ENCODE data around the gene INF2.
"Not testable (repeated sequence)": the region's sequence is repeated elsewhere in the genome, so short reads cannot be mapped to it uniquely, and the experiment has no call there.

Gene INF2

DNA sequence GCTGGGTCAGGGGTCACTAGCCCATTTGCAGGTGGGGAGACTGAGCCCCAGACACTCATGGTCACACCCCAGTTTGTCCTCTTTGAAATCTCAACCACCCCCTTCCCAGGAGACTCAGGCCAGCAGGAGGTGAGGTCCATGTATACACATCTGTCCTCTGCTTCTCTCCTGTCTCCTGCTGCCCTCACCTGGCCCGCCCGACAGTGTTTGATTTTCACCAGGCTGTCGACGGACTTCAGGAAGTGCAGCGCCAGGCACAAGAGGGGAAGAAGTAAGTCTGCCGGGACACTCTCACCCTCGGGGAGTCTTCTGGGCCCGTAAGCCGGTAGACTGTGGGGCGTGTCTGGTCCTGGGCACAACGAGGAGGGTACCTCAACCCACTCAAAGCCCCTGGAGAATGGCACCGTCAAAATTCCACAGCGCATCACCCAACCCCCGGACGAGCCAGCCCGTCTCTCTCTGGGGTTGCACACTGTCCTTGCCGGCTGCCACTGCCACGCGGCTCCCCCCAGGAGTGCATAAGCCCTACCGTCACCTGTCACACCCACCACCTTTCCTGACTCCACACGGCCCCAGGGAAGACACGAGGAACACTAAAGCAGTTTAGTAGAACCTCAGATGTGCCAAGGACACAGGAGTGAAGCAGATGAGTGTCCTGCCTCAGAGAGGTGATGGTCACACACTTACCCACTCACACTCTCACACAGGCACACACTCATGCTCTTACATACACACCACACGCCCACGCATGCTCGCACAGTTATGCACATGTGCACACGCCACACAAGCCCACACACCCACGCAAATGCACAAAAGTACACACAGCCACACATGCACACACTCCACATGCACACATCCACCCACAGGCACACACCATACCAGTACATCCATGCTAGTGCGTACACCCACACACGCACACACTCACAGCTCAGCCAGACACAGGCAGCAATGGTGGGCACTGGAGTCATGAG lies 50.4 kb downstream of the INF2 start:
- DNase-seq = no peak

GRCh38 chr14:104741108-104741802 lies 51.8 kb downstream of the INF2 start:
- no peak for DNase-seq

DNA sequence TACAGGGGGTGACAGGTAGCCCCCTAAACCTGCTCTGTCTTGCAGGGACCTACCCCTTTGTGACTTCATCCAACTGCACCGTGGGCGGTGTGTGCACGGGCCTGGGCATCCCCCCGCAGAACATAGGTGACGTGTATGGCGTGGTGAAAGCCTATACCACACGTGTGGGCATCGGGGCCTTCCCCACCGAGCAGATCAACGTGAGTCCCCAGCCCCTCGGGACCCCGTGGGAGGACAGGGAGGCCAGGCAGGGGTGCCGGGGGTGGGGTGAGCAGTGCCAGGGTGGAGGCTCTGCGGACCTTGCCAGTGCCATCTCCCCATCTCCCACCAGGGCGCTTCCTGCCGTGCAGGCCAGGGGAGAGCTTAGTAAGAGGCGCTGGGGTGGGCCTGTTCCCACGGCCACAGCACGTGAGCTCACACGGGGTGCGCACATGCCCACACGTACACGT lies 52.4 kb downstream of the INF2 start:
- no peak for DNase-seq

DNA sequence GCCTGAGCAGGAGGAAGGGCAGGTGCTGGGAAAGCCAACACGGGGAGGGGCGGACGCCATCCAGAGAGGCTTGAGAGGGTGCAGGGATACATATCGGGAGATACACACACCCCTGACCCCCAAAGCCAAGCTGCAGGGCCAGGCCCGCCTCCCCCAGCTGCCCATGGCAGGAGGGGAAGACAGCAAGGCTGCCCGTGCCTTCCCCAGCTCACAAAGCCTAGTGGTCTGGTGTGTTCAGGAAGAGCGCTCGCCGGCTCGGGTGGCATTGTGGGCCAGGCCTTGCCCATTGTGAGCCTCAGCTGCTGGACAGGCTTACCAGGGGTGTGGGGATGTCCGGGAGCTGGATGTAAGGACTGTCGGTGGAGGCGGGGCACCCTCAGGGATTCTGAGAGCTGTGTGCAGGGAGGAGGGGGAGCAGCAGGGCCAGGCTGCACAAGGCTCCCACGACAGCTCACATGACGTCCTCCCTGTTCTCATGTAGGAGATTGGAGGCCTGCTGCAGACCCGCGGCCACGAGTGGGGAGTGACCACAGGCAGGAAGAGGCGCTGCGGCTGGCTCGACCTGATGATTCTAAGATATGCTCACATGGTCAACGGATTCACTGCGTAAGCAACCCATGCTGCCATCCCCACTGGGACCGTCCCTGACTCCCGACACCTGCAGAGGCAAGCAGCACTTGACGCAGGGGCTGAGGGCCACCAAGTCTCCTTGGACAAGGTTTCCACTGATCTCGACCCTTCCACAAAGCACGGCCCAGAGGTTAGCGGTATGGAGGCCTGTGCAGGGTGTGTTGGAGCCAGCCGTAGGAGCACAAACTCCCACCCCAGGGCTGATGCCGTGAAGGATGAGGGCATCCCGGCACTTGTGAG lies 53.4 kb downstream of the INF2 start:
- no peak for DNase-seq

DNA sequence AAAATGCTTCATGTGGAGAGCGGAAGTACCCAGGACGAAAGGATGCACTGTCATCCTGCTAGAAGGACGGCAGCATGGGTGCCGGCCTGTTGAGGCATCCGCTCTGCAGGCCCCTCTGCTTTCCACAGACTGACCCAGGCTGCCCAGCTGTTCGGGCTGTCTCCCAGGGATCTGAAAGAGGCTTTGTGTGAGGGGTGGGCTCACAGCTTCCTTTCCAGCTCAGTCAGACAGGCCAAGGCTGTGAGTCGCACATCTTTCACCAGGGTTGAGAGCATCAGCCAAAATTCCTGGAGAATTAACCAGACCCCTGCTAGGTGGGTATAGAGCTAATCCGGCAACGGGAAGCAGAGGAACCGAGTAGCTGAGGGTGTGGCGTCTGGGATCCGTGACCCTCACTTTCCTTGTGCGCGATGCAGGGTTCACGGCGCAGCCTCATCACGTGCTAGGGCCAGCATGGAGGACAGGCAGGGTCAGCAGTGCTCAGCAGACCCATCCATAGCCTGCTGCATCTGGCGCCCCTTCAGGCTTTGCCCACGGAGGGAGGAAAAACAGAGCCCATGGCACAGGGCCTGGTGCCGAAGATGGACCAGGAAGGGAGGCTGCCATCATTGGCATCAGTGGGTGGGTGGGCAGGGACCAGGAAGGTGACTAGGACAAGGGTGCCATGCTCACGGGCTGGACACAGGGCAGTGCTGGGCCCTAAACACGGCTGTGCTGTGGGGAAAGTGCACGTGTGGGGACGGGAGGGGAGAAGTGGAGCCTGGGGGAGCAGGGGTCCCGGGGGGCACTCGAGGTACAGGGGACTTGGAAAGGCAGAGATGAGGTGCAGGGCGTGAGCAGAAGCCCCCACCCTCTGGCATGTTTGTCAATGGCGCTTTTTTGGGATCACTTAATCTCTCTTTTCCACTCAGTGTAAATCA lies 54.3 kb downstream of the INF2 start:
- DNase-seq = no peak

DNA sequence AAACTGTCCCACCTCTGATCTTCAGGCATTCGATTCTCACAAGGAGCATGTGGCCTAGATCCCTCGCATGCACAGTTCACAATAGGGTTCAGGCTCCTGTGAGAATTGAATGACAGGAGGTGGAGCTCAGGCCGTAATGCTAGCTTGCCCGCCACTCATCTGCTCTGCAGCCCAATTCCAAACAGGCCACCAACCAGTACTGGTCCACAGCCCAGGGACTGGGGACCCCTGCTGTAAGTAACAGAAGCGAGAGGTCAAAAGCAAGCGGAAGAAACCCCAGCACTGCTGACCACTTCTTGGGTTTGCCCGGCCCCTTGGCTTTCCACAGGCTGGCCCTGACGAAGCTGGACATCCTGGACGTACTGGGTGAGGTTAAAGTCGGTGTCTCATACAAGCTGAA lies 55.1 kb downstream of the INF2 start:
- no peak for DNase-seq

GRCh38 chr14:104745431-104745830 lies 56.0 kb downstream of the INF2 start:
- DNase-seq = no peak

- no peak for DNase-seq
These were observed 56.7 kb downstream of the INF2 start for GRCh38 chr14:104746071-104746545.

GRCh38 chr14:104746934-104747481 lies 57.6 kb downstream of the INF2 start:
- DNase-seq = no peak

DNA sequence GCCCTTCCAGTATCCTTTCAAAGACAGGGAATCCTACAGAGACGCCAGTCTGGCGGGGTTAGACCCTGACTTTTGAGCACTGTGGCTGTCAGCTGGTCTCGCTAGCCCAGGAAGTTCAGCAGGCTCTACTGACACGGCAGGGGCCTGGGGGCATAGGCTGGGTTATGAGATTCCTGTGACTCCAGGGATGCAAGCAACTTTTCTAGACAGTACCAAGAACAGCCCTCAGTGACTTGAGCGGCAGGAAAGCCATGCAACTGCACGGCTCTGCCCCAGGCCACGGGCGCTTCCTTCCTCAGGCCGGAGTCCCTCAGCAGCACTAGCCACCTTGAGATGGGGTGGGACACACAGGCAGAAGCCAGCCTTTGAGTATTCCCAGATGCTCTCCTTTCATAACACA lies 58.5 kb downstream of the INF2 start:
- no peak for DNase-seq

- DNase-seq = no peak
These were observed 59.8 kb downstream of the INF2 start for GRCh38 chr14:104749111-104749649.

- DNase-seq = no peak
These were observed 60.8 kb downstream of the INF2 start for GRCh38 chr14:104750056-104750752.

GRCh38 chr14:104750753-104751057 lies 61.3 kb downstream of the INF2 start:
- DNase-seq = not testable (repeated sequence)

DNA sequence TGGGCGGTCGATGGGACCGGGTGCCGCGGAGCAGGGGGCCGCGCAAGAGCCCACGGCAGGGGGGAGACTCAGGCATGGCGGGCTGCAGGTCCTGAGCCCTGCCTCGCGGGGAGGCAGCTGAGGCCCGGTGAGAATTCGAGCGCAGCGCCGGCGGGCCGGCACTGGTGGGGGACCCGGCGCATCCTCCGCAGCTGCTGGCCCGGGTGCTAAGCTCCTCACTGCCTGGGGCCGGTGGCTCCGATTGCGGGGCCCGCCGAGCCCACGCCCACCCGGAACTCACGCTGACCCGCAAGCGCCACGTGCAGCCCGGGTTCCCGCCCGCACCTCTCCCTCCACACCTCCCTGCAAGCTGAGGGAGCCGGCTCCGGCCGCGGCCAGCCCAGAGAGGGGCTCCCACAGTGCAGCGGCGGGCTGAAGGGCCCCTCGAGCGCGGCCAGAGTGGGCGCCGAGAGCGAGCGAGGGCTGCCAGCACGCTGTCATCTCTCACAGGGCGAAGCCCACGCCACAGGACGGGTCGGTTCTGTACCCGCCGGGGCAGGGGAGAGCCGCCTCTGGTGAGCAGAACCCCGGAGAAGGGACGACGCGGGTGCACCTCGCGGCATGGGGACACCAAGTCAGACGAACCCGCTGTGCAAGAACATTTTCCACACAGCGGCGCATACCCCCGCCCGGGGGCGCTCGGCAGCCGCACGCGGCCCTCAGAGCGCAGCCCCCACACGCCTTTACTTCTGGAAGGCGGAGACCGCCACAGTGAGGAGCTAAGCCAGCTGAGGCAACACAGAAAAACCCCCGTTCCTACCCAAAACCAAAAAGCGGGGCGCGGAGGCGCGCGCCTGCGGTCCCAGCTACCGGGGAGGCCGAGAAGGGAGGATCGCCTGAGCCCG lies 62.4 kb downstream of the INF2 start:
- no peak for DNase-seq

DNA sequence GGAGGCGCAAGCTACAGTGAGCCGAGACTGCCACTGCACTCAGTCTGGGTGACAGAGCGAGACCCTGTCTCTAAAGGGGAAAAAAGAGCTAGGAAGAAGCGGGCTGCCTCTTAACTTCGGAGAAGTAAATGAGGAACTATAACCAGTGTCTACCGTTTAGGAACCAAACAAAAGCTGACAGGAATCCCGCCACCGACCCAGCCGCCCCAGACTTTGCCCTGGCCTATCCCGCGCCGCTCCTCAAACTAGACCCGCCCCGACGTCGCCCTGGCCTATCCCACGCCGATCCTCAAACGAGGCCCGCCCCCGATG lies 63.0 kb downstream of the INF2 start:
- no peak for DNase-seq

- DNase-seq = peak; percentile 99 to 100
These were observed 63.5 kb downstream of the INF2 start, which contains the start of gene SIVA1 for GRCh38 chr14:104752735-104753527. Gene SIVA1 (plus strand): TSS chr14:104753147. CDS start chr14:104753202, 55 bp downstream.

DNA sequence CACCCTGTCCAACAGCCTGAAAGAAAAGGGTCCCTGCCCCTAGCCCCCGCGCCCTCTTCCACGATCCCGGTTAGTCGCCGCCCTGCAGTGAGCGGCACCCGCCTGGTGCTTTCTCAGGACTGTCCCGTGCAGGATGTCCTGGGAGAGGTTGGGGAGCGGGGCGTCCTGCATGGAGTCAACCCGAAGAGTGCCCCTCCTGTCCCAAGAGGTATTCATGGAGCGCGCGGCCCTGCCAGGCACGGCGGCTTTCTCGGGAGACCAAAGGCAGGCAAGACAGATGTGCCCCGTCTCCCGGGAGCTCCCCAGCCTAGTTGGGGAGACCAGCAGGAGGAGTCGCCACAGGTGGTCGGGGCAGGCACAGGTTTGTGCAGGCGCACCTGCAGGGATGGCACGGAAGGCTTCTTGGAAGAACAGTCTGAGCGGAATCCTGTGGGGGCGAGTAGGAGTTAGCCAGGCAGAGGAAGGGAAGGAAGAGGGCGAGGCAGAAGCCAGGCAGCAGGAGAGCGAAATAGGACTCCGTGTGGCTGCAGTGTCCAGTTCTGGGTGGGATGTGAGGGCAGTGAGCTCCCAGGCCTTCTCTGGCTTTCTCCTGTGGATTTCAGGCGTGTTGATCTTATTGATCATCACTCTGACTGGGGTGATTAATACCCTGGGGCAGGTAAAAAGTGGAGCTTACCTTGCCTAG lies 64.3 kb downstream of the INF2 start:
- DNase-seq = no peak

- no peak for DNase-seq
These were observed 64.9 kb downstream of the INF2 start for GRCh38 chr14:104754213-104754851.

Data from CD4-positive, alpha-beta T cell treated with Interleukin-4 for 1 hour (primary cell).